Liver (tissue), 3 donors: ENCODE data around the gene DHX57.

Experiments
- EGR1 ChIP-seq, 2 donors: IDR thresholded peaks; 2 replicates each; pipeline ENCODE4 v1.6.1; 2016 to 2018; ENCODE audit warnings: antibody characterized with exemption in 2 of 2, low read depth in 2 of 2
- FOXA2 ChIP-seq: IDR thresholded peaks from 2 replicates; pipeline ENCODE4 v1.6.1; 2016; ENCODE audit warnings: antibody characterized with exemption
- HNF4G ChIP-seq: IDR thresholded peaks from 2 replicates; pipeline ENCODE4 v1.6.1; 2016; ENCODE audit warnings: antibody characterized with exemption
- RAD21 ChIP-seq, 2 donors: IDR thresholded peaks; 2 replicates each; pipeline ENCODE4 v1.6.1; 2016; ENCODE audit warnings: antibody characterized with exemption in 2 of 2, mild to moderate bottlenecking in 2 of 2
- TAF1 ChIP-seq: conservative IDR thresholded peaks from 2 replicates; pipeline ENCODE4 v1.6.1; 2016; ENCODE audit warnings: antibody characterized with exemption, mild to moderate bottlenecking
- YY1 ChIP-seq: IDR thresholded peaks from 2 replicates; pipeline ENCODE4 v1.6.1; 2016; ENCODE audit warnings: antibody characterized with exemption, mild to moderate bottlenecking
- TF ChIP-seq, protein P1 (sequence below): IDR thresholded peaks from 2 replicates; pipeline ENCODE4 v1.6.1; 2016; ENCODE audit warnings: antibody characterized with exemption
- TF ChIP-seq, protein P2 (sequence below): fragments of 150-350 bp; IDR thresholded peaks from 2 replicates; pipeline ENCODE4 v1.5.1; 2017; ENCODE audit warnings: improper control_type of control experiment, low read depth, low read length; ENCODE audit not compliant: missing input control
- TF ChIP-seq, protein P3 (sequence below): IDR thresholded peaks from 2 replicates; pipeline ENCODE4 v1.6.1; 2016; ENCODE audit warnings: antibody characterized with exemption, mild to moderate bottlenecking
- donor health status: healthy.
- donor health status: healthy.

DNA sequence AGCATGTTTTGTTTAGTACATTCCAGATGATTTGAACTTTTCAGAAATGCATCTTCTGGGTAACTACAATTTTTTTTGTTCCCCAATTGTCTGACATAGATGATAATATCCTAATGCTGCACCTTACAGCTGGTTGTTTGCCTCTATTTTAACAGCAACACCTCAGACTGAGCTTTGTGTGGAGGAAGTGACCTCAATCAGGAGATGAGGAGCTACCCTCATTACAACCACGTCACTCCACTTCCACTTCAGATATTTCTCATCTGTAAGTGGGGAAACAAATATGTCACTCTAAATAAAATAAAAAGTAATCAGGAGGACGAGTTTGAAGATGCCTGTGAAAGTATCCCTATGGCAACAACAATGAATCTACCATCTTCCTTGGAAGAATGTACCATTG is 112.5 kb downstream of the DHX57 start:
- TF ChIP-seq, protein P1, sequence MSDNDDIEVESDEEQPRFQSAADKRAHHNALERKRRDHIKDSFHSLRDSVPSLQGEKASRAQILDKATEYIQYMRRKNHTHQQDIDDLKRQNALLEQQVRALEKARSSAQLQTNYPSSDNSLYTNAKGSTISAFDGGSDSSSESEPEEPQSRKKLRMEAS, result no peak
- TF ChIP-seq RAD21 (IDR thresholded peaks at IDR 0.05), result no peak
- TF ChIP-seq EGR1 (IDR thresholded peaks at IDR 0.05; ENCODE audit: low read depth in 2 of 2), result no peak
- TF ChIP-seq, protein P2, sequence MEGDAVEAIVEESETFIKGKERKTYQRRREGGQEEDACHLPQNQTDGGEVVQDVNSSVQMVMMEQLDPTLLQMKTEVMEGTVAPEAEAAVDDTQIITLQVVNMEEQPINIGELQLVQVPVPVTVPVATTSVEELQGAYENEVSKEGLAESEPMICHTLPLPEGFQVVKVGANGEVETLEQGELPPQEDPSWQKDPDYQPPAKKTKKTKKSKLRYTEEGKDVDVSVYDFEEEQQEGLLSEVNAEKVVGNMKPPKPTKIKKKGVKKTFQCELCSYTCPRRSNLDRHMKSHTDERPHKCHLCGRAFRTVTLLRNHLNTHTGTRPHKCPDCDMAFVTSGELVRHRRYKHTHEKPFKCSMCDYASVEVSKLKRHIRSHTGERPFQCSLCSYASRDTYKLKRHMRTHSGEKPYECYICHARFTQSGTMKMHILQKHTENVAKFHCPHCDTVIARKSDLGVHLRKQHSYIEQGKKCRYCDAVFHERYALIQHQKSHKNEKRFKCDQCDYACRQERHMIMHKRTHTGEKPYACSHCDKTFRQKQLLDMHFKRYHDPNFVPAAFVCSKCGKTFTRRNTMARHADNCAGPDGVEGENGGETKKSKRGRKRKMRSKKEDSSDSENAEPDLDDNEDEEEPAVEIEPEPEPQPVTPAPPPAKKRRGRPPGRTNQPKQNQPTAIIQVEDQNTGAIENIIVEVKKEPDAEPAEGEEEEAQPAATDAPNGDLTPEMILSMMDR, result no peak
- TF ChIP-seq YY1, result no peak
- TF ChIP-seq TAF1, result no peak
- TF ChIP-seq, protein P3, sequence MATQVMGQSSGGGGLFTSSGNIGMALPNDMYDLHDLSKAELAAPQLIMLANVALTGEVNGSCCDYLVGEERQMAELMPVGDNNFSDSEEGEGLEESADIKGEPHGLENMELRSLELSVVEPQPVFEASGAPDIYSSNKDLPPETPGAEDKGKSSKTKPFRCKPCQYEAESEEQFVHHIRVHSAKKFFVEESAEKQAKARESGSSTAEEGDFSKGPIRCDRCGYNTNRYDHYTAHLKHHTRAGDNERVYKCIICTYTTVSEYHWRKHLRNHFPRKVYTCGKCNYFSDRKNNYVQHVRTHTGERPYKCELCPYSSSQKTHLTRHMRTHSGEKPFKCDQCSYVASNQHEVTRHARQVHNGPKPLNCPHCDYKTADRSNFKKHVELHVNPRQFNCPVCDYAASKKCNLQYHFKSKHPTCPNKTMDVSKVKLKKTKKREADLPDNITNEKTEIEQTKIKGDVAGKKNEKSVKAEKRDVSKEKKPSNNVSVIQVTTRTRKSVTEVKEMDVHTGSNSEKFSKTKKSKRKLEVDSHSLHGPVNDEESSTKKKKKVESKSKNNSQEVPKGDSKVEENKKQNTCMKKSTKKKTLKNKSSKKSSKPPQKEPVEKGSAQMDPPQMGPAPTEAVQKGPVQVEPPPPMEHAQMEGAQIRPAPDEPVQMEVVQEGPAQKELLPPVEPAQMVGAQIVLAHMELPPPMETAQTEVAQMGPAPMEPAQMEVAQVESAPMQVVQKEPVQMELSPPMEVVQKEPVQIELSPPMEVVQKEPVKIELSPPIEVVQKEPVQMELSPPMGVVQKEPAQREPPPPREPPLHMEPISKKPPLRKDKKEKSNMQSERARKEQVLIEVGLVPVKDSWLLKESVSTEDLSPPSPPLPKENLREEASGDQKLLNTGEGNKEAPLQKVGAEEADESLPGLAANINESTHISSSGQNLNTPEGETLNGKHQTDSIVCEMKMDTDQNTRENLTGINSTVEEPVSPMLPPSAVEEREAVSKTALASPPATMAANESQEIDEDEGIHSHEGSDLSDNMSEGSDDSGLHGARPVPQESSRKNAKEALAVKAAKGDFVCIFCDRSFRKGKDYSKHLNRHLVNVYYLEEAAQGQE, result no peak
- no peak for TF ChIP-seq HNF4G
- TF ChIP-seq FOXA2, result no peak
